Measurements from ENCODE around the gene PRKG1.
A peak's percentile ranks its signal among the peaks of the same experiment; 100 is the strongest.
"Not testable (repeated sequence)": the region's sequence is repeated elsewhere in the genome, so short reads cannot be mapped to it uniquely, and the experiment has no call there.

Gene PRKG1

GRCh38 chr10:51656503-51656902 is 582.2 kb downstream of the PRKG1 start:
- DNase-seq (ENCODE audit: low spot score): no peak

- no peak for DNase-seq (ENCODE audit: low spot score)
Observed at GRCh38 chr10:51658000-51658399, 583.7 kb downstream of the PRKG1 start.

GRCh38 chr10:51659344-51659743 is 585.1 kb downstream of the PRKG1 start:
- DNase-seq (ENCODE audit: low spot score): no peak

- DNase-seq (ENCODE audit: low spot score): no peak
Observed at GRCh38 chr10:51663086-51663485, 588.8 kb downstream of the PRKG1 start.

GRCh38 chr10:51666456-51666855 is 592.2 kb downstream of the PRKG1 start:
- no peak for DNase-seq (ENCODE audit: low spot score)

- peak; percentile 6 for DNase-seq (ENCODE audit: low spot score)
Observed at GRCh38 chr10:51667678-51668335, 593.5 kb downstream of the PRKG1 start.

GRCh38 chr10:51668336-51668689 is 594.0 kb downstream of the PRKG1 start:
- no peak for DNase-seq (ENCODE audit: low spot score)

- no peak for DNase-seq (ENCODE audit: low spot score)
Observed at GRCh38 chr10:51669041-51669440, 594.8 kb downstream of the PRKG1 start.

GRCh38 chr10:51672039-51672535 is 597.8 kb downstream of the PRKG1 start:
- no peak for DNase-seq (ENCODE audit: low spot score)

- no peak for DNase-seq (ENCODE audit: low spot score)
Observed at GRCh38 chr10:51675088-51675487, 600.8 kb downstream of the PRKG1 start.

GRCh38 chr10:51679841-51680240 is 605.6 kb downstream of the PRKG1 start:
- DNase-seq (ENCODE audit: low spot score): no peak

GRCh38 chr10:51683031-51683691 is 608.9 kb downstream of the PRKG1 start:
- DNase-seq (ENCODE audit: low spot score): no peak

- no peak for DNase-seq (ENCODE audit: low spot score)
Observed at GRCh38 chr10:51685768-51686167, 611.5 kb downstream of the PRKG1 start.

- no peak for DNase-seq (ENCODE audit: low spot score)
Observed at GRCh38 chr10:51687296-51687695, 613.0 kb downstream of the PRKG1 start.

GRCh38 chr10:51688826-51689225 is 614.5 kb downstream of the PRKG1 start:
- not testable (repeated sequence) for DNase-seq (ENCODE audit: low spot score)

- no peak for DNase-seq (ENCODE audit: low spot score)
Observed at GRCh38 chr10:51689536-51689935, 615.2 kb downstream of the PRKG1 start.

- DNase-seq (ENCODE audit: low spot score): no peak
Observed at GRCh38 chr10:51691135-51691534, 616.8 kb downstream of the PRKG1 start.

- DNase-seq (ENCODE audit: low spot score): no peak
Observed at GRCh38 chr10:51694086-51694768, 619.9 kb downstream of the PRKG1 start.

- DNase-seq (ENCODE audit: low spot score): no peak
Observed at GRCh38 chr10:51696251-51696650, 622.0 kb downstream of the PRKG1 start.

- DNase-seq (ENCODE audit: low spot score): no peak
Observed at GRCh38 chr10:51698473-51699063, 624.3 kb downstream of the PRKG1 start.

- DNase-seq (ENCODE audit: low spot score): peak; percentile 5
Observed at GRCh38 chr10:51699145-51699474, 624.8 kb downstream of the PRKG1 start.

- DNase-seq (ENCODE audit: low spot score): peak; percentile 94
Observed at GRCh38 chr10:51699475-51700227, 625.4 kb downstream of the PRKG1 start, which contains the start of gene CSTF2T. CSTF2T (minus strand) TSS chr10:51699595; CDS start chr10:51699549, 46 bp downstream.

Data from putamen (tissue), 1 donor.